GM19372 (cell line): ENCODE data around the gene EPHA6.
A peak's percentile ranks its signal among the peaks of the same experiment; 100 is the strongest.

Source experiments
- ATAC-seq: cut with Tn5 transposase; IDR thresholded peaks from one replicate; pipeline ENCODE4 v1.9.1; 2021; ENCODE audit warnings: mild to moderate bottlenecking, low read depth, moderate library complexity; ENCODE audit not compliant: unreplicated experiment

The EPHA6 gene

DNA sequence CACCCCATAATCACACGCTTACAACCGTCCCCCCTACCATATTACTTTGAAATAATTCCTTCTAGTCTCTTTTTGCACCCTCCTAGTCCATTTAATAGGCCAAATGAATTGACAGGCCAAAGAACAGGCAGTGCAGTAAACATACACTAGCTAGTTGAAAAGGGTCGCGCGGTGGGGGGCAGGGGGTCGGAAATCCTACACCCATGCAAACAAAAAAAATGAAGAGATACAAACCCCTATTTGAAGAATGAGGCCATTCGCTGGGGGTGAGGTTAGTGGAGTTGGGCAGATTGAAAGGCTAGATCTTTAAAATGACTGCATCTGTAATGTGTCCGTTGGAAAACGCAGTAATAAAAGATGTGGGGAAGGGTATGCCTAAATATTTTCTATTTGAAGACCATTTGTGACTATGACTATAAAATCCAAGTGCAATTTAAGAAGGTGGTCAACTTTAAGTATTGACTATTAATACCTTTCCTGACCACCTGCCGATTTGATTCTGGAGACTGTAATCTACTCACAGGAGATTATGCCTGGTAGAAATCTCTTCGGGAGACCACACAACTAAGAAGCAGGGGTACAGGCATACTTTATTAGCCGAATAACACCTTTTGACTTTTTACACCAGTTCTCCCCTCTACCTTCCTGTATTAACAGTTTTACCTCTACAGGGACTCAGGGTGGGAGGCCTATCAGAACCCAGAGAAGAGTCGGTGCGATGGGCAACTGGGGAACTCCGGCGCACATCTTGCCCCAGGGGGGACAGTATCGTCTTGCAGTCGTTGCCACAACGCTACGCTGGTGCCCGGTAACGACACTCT, 949.4 kb downstream of the EPHA6 start:
- ATAC-seq = peak; percentile 41

DNA sequence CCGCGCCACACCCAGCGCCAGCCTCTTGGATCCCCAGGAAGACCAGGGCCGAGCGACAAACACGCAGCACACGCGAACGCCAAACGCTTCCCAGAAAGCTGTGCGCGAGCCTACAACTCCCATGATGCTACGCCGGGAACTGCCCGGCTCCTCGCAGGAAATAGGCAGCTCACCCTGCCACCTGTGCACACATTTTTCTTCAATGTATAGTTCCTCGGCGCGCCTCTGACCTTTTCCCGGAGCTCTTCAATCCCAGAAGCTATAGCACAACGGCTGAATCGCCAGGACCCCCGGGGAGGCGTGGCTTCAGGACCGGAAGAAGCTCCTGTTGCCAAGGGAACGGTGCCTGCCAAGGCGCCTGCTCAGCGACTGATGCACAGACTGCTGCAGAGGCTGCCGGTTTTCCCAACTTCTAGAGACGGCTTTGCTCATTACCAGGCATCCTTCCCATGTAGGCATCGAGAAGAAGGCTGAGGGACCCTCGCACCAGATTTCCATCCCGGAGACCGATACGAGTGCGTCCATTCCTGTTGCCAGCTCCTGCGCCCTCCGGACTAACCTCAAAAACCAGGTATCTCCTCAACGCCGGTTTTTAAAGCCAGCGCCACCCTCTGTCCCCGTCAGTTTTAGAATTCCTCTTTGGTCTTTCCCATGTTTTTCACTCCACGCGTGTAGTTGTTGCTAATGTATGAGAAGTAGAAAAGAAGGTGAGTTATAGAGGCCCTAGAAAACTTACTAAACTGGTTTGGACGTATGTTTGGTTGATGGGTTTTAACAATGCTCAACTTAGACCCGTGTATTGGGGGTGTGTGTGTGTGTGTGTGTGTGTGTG, 950.2 kb downstream of the EPHA6 start, which contains the start of gene ARL6:
Gene ARL6, plus strand, starts transcription at position 352 of the 832 bp plus-strand sequence. CDS start 3,350 bp downstream, outside the sequence.
- ATAC-seq = peak; percentile 94

DNA sequence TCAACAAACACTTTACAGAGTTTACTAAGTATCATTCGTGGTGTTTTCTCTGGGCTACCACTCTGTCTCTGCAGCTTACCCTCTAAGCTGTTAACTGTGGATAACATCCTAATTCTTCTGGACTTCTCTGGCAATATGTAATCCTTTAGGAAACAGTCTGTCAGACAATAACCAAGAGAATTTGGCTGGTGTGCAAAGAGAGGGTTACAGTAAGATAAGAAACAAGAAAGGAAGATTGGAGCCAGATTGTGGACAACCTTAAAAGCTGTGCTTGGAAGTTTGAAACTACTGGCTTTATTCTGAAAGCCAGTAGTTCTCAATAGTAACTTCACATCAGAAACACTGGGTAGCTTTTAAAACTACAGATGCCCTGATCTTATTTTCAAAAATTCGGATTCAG, 950.9 kb downstream of the EPHA6 start:
- ATAC-seq = no peak

DNA sequence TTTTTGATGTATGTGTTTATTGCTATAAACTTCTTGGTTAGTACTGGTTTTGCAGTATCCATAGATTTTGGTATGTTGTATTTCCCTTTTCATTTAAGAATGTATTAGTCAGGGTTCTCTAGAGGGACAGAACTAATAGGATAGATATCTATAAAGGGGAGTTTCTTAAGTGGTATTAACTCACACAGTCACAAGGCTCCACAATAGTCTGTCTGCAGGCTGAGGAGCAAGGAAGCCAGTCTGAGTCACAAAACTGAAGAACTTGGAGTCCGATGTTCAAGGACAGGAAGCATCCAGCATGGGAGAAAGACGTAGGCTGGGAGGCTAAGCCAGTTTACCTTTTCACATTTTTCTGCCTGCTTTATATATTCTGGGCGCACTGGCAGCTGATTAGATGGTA, 958.5 kb downstream of the EPHA6 start:
- ATAC-seq = no peak

DNA sequence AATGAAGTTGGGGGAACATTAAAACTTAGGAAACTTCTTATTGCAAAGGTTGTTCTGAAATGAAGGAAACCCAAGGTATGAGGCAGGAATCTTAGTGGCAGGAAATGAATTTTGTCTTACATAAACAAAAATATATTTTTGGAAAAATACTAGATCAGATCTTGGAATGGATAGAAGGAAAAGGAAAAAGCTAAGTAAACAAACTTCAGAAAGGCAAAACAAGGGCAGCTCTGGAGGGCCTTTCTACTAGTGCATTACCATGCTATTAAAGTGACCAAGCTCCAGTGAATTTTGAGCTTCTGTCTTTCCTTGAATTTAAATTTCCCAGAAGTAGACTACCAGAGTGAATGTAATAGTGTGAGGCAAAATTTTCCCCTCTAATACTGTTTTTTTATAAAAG, 963.8 kb downstream of the EPHA6 start:
- no peak for ATAC-seq

DNA sequence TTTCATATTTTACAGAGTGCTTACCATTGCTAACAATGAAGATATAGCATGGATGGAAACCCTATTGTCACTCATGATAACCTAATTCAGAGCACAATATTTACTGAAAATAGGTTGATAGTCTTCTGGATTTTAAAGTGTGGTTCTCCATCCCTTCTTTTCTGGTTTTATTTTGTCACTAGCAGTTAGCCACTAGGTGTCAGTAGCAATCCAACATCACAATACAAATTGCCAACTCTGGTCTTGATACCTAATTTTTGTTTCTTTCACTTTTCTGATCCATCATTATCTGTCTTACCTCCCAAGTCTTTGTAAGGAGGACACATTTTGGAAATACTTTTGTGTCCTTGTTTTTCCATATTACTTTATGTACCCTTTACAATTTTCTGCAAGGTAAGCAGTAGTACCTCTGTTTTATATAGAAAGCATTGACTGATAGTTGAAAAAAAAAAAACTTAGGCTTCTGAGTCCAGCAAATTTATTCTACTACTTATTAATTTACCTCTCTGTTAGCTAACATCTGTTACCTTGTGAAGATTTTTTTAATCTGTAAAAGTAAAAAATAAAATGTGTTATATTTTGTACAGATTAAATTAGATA, 979.1 kb downstream of the EPHA6 start:
- ATAC-seq = peak; percentile 79

DNA sequence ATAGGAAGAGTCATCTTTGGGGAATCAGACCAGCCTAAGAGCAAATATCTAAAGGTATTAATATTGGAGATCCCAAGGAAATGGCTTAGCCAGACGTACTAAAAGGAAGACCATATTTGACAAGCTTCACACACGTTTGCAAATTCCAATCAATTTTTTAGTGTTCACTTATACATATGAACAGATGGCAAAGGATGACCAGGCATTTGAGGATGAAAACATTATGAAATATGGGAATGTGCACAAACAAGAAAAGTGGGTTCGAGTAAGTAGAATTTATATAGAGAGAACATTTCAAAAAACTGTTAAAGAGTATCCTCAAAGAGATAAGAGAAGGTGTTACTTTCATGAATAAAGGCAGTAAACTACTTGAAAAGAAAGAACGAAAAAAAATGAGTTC, 981.6 kb downstream of the EPHA6 start:
- no peak for ATAC-seq
